Fibroblast of lung (primary cell): ENCODE results near the gene HOXB5. TPM values are rescaled to one million over a fixed set of nuclear protein-coding genes. Genes with fewer than 3 reads are reported as not detected.
A peak's percentile ranks its signal among the peaks of the same experiment; 100 is the strongest.

ENCODE experiments used
- DNase-seq, 2 donors: peaks; one replicate each; pipeline versions ENCODE4 v3.0.0 to v3.0.0-alpha.2; 2010; ENCODE audit warnings: low read depth in 2 of 2
- H2AFZ ChIP-seq: 2 replicates; pipeline ENCODE4 v1.5.1; 2012; ENCODE audit warnings: low read length, control low read depth, inconsistent platforms
- H3K27ac ChIP-seq: 2 replicates; pipeline ENCODE4 v1.5.1; 2011; ENCODE audit warnings: low read length, control low read depth; ENCODE audit not compliant: insufficient read depth
- H3K27me3 ChIP-seq: 2 replicates; pipeline ENCODE4 v1.5.1; 2011; ENCODE audit warnings: mild to moderate bottlenecking, low read length; ENCODE audit not compliant: control insufficient read depth, insufficient read depth
- H3K36me3 ChIP-seq: 2 replicates; pipeline ENCODE4 v1.5.1; 2011; ENCODE audit warnings: low read length; ENCODE audit not compliant: control insufficient read depth, insufficient read depth
- H3K4me1 ChIP-seq: 2 replicates; pipeline ENCODE4 v1.5.1; 2011; ENCODE audit warnings: low read length; ENCODE audit not compliant: control insufficient read depth, insufficient read depth; ENCODE audit errors: extremely low read depth
- H3K4me2 ChIP-seq: 2 replicates; pipeline ENCODE4 v1.5.1; 2011; ENCODE audit warnings: low read length, control low read depth; ENCODE audit not compliant: insufficient read depth; ENCODE audit errors: extremely low read depth
- H3K4me3 ChIP-seq, 4 experiments: fragments of 200-600 bp in 1 of 4; sonication (generic) in 1 of 4; replicated peaks in 1 of 4; 2 replicates each; pipeline ENCODE4 v1.5.1; 2011 to 2016; ENCODE audit warnings: low read length in 4 of 4, low read depth in 3 of 4, mild to moderate bottlenecking in 3 of 4, control low read depth in 2 of 4, inconsistent platforms in 1 of 4, mixed read lengths in 1 of 4; ENCODE audit not compliant: insufficient read depth in 1 of 4; ENCODE audit errors: control extremely low read depth in 1 of 4
- H3K79me2 ChIP-seq: 2 replicates; pipeline ENCODE4 v1.5.1; 2012; ENCODE audit warnings: mild to moderate bottlenecking, low read length, inconsistent platforms; ENCODE audit not compliant: control insufficient read depth, insufficient read depth
- H3K9ac ChIP-seq: 2 replicates; pipeline ENCODE4 v1.5.1; 2011; ENCODE audit warnings: mild to moderate bottlenecking, low read length, control low read depth; ENCODE audit not compliant: insufficient read depth
- H3K9me3 ChIP-seq: 2 replicates; pipeline ENCODE4 v1.5.1; 2012; ENCODE audit warnings: low read depth, low read length; ENCODE audit not compliant: control insufficient read depth, insufficient read depth
- H4K20me1 ChIP-seq: 2 replicates; pipeline ENCODE4 v1.5.1; 2011; ENCODE audit warnings: low read length; ENCODE audit not compliant: control insufficient read depth, insufficient read depth; ENCODE audit errors: extremely low read depth
- CTCF ChIP-seq, 2 donors: IDR thresholded peaks in 1 of 2; conservative IDR thresholded peaks in 1 of 2; 1 replicate in 1 of 2; 2 replicates in 1 of 2; pipeline ENCODE4 v1.5.1; 2011 to 2012; ENCODE audit warnings: low read length in 2 of 2, control low read depth in 1 of 2, inconsistent platforms in 1 of 2, low read depth in 1 of 2, mild to moderate bottlenecking in 1 of 2
- EZH2 ChIP-seq: IDR thresholded peaks from 2 replicates; pipeline ENCODE4 v1.5.1; 2012; ENCODE audit warnings: low read length, control low read depth, mild to moderate bottlenecking; ENCODE audit errors: missing control alignments
- polyA plus RNA-seq, 2 donors: library from polyadenylated mRNA; depleted of rRNA in 1 of 2; stranded (reverse) in 1 of 2; unstranded in 1 of 2; fragments of >200 nt; gene quantifications; 2 replicates each; pipeline ENCODE4 v1.2.1, GENCODE V29; 2011 to 2012; ENCODE audit warnings: missing spikeins in 1 of 2
- total RNA-seq: library from RNA; depleted of rRNA; stranded (reverse); fragments of >200 nt; gene quantifications from 2 replicates; pipeline ENCODE4 v1.2.1, GENCODE V29; 2014

HOXB5 gene
- total and polyA plus RNA-seq, 2 donors (not counting 1 experiment from before 2014, with no cell fraction given), result 2.1 to 9.4 TPM

GRCh38 chr17:48625495-48626244 lies 32.1 kb upstream of the HOXB5 start:
- Histone ChIP-seq H3K9me3 (no peaks in the 10 kb centered on the region), H3K27ac (no peak overlapping the region), H4K20me1 (peaks cover 2% of the 10 kb centered on the region), H3K4me3 (peak overlapping the region; percentile 27 to 48 (median 34)), H3K4me2 (peak overlapping the region; percentile 84), H3K9ac (no peak overlapping the region), H2AFZ (no peak overlapping the region), H3K27me3 (peaks cover 99% of the 10 kb centered on the region), H3K79me2 (no peaks in the 10 kb centered on the region), H3K4me1 (peaks cover 4% of the 10 kb centered on the region), H3K36me3 (no peaks in the 10 kb centered on the region)
- DNase-seq, result no peak
- TF ChIP-seq CTCF (conservative IDR thresholded peaks at IDR 0.05 in 1 of 2, IDR thresholded peaks at IDR 0.05 in 1 of 2; ENCODE audit: low read depth in 1 of 2, low read length in 2 of 2) (no peak), EZH2 (peak; percentile 82)

- no peak for DNase-seq
- no peaks in the 10 kb centered on the region for H3K36me3 ChIP-seq
- H3K79me2 ChIP-seq, result no peaks in the 10 kb centered on the region
- TF ChIP-seq EZH2 (peak; percentile 87), CTCF (conservative IDR thresholded peaks at IDR 0.05 in 1 of 2, IDR thresholded peaks at IDR 0.05 in 1 of 2; ENCODE audit: low read depth in 1 of 2, low read length in 2 of 2) (no peak)
- H3K9ac ChIP-seq, result no peak overlapping the region
- H3K27me3 ChIP-seq, result peaks cover 99% of the 10 kb centered on the region
- H4K20me1 ChIP-seq, result peaks cover 2% of the 10 kb centered on the region
- H3K27ac ChIP-seq, result no peak overlapping the region
- peak overlapping the region in 3 of 4 experiments; percentile 31 to 48 (median 36) for H3K4me3 ChIP-seq
- H3K9me3 ChIP-seq, result no peaks in the 10 kb centered on the region
- peaks cover 4% of the 10 kb centered on the region for H3K4me1 ChIP-seq
- peak overlapping the region; percentile 84 for H3K4me2 ChIP-seq
- H2AFZ ChIP-seq, result no peak overlapping the region
Measured at GRCh38 chr17:48624544-48625494, 31.2 kb upstream of the HOXB5 start.

- Histone ChIP-seq H3K4me2 (no peak overlapping the region), H3K9me3 (no peaks in the 10 kb centered on the region), H2AFZ (no peak overlapping the region), H3K4me1 (peaks cover 4% of the 10 kb centered on the region), H3K27ac (no peak overlapping the region), H3K4me3 (no peak overlapping the region), H4K20me1 (peaks cover 2% of the 10 kb centered on the region), H3K27me3 (peaks cover 95% of the 10 kb centered on the region), H3K9ac (no peak overlapping the region), H3K36me3 (no peaks in the 10 kb centered on the region), H3K79me2 (no peaks in the 10 kb centered on the region)
- no peak for DNase-seq
- TF ChIP-seq EZH2 (no peak), CTCF (conservative IDR thresholded peaks at IDR 0.05 in 1 of 2, IDR thresholded peaks at IDR 0.05 in 1 of 2; ENCODE audit: low read depth in 1 of 2, low read length in 2 of 2) (no peak)
Measured at GRCh38 chr17:48624118-48624517, 30.5 kb upstream of the HOXB5 start.
